PFSK-1 (cell line): Measurements from ENCODE around the gene RAP1GAP.

Experiments used
- FOXP2 ChIP-seq: optimal IDR thresholded peaks from 2 replicates; pipeline ENCODE3; 2011; ENCODE audit warnings: borderline replicate concordance, control low read depth, inconsistent platforms; ENCODE audit not compliant: insufficient read depth; ENCODE audit errors: extremely low read length, extremely low read depth
- POLR2AphosphoS5 ChIP-seq: IDR thresholded peaks from 2 replicates; pipeline ENCODE4 v1.6.1; 2012; ENCODE audit warnings: low read depth, mild to moderate bottlenecking, control low read depth, low read length, moderate library complexity
- SIN3A ChIP-seq: IDR thresholded peaks from 2 replicates; pipeline ENCODE4 v1.6.1; 2012; ENCODE audit warnings: mild to moderate bottlenecking, low read length, moderate library complexity, borderline replicate concordance; ENCODE audit not compliant: insufficient read depth
- TAF1 ChIP-seq: IDR thresholded peaks from 2 replicates; pipeline ENCODE4 v1.6.1; 2012; ENCODE audit warnings: low read length, control low read depth, borderline replicate concordance; ENCODE audit not compliant: insufficient read depth
- TF ChIP-seq, protein P1 (sequence below), 2 experiments: IDR thresholded peaks; 2 replicates each; pipeline versions ENCODE4 v1.6.1 to v1.8.0; 2011 to 2012; ENCODE audit warnings: low read depth in 2 of 2, low read length in 2 of 2, control low read depth in 1 of 2, inconsistent platforms in 1 of 2, mild to moderate bottlenecking in 1 of 2, moderate library complexity in 1 of 2; ENCODE audit not compliant: insufficient read depth in 1 of 2

DNA sequence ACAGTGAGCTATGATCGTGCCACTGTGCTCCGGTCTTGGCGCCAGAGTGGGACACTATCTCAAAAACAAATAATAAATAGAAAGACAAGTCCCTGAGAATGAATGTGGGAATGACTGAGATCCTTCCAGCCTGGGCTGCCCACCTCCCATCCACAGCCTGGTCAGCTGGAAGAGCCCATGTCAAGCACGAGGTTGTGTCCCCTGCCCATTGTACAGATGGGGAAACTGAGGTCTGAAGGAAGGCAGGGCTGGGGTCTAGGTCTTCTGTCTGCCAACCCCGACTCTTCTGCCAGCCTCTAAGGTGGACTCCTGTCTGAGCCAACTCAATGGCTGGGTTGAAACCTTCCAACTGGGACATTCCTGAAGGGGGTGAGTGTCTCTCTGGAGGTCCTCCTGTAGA lies 79.5 kb downstream of the RAP1GAP start:
- TF ChIP-seq, protein P1, sequence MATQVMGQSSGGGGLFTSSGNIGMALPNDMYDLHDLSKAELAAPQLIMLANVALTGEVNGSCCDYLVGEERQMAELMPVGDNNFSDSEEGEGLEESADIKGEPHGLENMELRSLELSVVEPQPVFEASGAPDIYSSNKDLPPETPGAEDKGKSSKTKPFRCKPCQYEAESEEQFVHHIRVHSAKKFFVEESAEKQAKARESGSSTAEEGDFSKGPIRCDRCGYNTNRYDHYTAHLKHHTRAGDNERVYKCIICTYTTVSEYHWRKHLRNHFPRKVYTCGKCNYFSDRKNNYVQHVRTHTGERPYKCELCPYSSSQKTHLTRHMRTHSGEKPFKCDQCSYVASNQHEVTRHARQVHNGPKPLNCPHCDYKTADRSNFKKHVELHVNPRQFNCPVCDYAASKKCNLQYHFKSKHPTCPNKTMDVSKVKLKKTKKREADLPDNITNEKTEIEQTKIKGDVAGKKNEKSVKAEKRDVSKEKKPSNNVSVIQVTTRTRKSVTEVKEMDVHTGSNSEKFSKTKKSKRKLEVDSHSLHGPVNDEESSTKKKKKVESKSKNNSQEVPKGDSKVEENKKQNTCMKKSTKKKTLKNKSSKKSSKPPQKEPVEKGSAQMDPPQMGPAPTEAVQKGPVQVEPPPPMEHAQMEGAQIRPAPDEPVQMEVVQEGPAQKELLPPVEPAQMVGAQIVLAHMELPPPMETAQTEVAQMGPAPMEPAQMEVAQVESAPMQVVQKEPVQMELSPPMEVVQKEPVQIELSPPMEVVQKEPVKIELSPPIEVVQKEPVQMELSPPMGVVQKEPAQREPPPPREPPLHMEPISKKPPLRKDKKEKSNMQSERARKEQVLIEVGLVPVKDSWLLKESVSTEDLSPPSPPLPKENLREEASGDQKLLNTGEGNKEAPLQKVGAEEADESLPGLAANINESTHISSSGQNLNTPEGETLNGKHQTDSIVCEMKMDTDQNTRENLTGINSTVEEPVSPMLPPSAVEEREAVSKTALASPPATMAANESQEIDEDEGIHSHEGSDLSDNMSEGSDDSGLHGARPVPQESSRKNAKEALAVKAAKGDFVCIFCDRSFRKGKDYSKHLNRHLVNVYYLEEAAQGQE (IDR thresholded peaks at IDR 0.05; ENCODE audit: insufficient read depth in 1 of 2, low read depth in 2 of 2, low read length in 2 of 2): no peak
- no peak for TF ChIP-seq POLR2AphosphoS5
- no peak for TF ChIP-seq SIN3A
- no peak for TF ChIP-seq TAF1
- no peak for TF ChIP-seq FOXP2
